Measurements from ENCODE around the gene GNAS.
"Not testable (repeated sequence)": the region's sequence is repeated elsewhere in the genome, so short reads cannot be mapped to it uniquely, and the experiment has no call there.

Gene GNAS

GRCh38 chr20:58828804-58829203 lies 23.7 kb upstream of the GNAS start:
- DNase-seq, result not testable (repeated sequence)

- no peak for DNase-seq
Observed at GRCh38 chr20:58829531-58829941, 23.0 kb upstream of the GNAS start.

- DNase-seq, result no peak
Observed at GRCh38 chr20:58832457-58832856, 20.1 kb upstream of the GNAS start.

GRCh38 chr20:58833921-58834320 lies 18.6 kb upstream of the GNAS start:
- DNase-seq, result no peak

- no peak for DNase-seq
Observed at GRCh38 chr20:58835231-58835630, 17.3 kb upstream of the GNAS start.

- no peak for DNase-seq
Observed at GRCh38 chr20:58836616-58837204, 15.8 kb upstream of the GNAS start.

GRCh38 chr20:58837717-58838116 lies 14.8 kb upstream of the GNAS start:
- no peak for DNase-seq

- DNase-seq, result no peak
Observed at GRCh38 chr20:58838174-58838573, 14.3 kb upstream of the GNAS start.

- DNase-seq, result no peak
Observed at GRCh38 chr20:58839474-58839874, 13.0 kb upstream of the GNAS start.

DNA sequence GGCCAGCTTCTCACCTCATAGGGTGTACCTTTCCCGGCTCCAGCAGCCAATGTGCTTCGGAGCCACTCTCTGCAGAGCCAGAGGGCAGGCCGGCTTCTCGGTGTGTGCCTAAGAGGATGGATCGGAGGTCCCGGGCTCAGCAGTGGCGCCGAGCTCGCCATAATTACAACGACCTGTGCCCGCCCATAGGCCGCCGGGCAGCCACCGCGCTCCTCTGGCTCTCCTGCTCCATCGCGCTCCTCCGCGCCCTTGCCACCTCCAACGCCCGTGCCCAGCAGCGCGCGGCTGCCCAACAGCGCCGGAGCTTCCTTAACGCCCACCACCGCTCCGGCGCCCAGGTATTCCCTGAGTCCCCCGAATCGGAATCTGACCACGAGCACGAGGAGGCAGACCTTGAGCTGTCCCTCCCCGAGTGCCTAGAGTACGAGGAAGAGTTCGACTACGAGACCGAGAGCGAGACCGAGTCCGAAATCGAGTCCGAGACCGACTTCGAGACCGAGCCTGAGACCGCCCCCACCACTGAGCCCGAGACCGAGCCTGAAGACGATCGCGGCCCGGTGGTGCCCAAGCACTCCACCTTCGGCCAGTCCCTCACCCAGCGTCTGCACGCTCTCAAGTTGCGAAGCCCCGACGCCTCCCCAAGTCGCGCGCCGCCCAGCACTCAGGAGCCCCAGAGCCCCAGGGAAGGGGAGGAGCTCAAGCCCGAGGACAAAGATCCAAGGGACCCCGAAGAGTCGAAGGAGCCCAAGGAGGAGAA lies 12.3 kb upstream of the GNAS start:
- no peak for DNase-seq

DNA sequence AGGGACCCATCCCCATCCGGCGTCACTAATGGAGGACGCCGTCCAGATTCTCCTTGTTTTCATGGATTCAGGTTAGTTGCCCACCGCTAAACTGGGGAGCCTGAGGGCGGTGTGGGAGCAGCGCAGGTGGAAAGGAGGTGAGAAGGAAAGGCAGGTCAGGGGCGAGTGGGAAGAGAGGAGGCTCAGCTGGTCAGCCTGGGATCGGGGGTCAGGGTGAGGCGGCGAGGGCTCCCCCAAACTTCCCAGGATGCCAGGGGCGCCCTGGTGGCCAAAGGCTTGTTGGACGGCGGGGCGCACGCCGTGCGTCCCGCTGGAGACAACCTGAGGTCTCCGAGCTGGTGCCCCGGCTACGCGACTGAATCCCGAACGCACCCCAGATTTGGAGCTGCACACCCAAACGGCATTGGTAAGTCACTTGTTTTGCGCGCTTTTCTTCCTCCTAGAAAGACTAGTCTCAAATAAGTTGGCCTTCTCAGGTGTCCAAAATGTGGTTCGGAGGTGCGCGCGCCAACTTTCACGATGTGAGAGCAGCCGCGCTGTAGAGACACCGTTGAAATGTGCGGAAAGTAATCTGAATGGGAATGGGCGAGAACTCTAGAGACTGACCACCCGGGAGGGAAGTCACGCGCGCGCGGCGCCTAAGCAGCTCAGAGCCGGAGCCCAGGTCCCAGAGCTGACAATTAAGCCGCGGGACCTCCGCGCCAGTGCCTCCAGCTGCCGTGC lies 11.5 kb upstream of the GNAS start:
- no peak for DNase-seq

- DNase-seq, result no peak
Observed at GRCh38 chr20:58841539-58842264, 10.8 kb upstream of the GNAS start.

DNA sequence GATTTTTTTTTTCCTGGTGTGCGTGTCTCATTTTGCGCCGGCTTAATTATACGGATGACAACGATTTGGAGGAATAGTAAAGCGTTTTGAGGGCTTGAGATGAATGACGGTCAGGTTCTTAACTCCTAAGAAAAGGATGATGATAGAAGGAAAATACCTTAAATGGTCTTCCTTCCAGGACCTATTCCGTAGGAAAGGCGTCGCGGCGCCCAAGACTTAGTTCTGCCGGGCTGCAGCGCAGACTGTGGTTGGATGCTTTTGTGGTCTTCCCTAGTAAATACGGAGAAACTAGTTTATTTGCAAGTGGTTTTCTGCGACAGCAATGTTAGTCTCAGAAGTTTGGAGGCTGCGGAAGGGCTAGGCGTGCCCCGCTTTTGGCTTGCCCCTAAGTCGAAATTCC lies 10.2 kb upstream of the GNAS start:
- no peak for DNase-seq

DNA sequence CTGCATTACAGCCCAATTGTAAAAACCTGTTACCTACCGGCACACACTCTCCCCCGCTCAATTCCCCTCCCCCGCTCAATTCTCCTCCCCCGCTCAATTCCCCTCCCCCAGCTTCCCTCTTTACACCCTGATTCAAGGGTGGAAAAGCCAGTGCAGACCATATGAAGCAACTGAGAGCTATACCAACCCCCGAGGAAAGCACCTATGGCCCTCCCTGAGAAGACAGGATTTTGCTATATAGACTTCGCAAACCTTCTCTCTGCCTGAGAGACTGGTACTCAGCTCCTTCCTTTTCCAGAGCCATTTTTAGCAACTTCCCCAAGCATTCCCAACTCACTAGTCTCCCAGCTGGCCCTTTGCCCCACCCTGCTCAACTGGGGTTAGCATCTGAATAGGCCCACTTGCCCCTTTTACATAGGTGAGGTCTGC lies 9.4 kb upstream of the GNAS start:
- DNase-seq, result no peak

DNA sequence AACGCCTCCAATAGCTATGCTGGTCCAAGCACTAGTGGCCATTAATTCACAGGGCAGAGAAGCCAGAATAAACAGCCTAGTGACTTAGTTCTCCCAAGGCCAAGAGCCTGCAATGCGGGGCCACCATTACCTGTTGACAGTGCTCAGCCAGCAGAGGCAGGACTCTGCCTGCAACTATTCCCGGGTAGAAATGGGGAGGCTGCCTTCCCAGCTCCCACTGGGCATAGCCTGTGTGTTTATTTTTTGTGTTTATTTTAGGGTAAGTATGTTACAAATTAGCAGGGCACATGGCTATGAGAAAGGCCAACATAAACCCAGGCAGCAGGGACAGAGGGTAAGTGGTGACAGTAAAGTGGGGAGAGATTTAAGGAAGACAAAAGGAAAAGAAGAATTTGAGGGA lies 6.8 kb upstream of the GNAS start:
- no peak for DNase-seq

DNA sequence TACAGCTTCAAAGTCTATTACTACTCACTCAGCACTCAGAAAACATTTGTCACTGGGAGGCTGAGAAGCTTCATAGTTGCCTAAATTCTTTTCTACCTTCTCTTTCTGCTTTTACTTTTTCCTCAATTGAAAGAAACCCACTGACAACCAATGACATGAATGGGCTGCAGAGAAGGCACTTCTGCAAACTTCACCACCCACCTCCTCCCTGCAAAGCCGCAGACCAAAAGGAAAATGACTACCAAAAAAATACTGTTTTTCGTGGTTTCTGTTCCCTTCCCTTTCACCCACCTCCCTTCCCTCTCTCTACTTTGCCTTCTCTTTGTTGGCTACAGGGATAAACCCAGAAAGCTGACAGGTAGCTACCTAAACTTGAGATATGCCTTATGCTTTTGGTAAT lies 5.1 kb upstream of the GNAS start:
- DNase-seq, result no peak

DNA sequence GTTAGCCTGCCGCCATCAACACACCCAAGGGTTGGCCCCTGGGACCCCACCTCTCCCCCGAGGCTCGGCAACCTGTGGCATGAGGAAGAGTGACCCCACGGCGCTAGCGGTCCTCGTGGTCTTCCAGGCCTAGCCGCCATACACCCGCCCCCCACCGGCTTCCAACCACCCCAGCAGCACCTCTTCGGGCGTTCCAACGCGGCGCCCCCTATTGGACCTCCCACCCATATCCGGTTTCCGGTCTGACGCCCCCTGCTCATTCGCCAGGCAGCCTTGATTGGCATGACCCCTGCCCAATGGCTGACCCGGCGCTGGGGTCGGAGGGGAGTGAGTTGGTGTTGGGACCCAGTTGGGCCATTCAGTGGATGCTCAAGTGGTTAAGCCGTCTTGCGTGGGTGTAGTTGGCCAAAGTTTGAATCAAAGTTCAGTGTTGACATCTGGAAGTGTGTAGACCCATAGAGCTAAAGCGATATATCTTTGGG lies 1.8 kb upstream of the GNAS start, which contains the start of gene GNAS-AS1:
TSS of gene GNAS-AS1 (minus strand) at position 210 of the 482 bp plus-strand sequence.
- peak; percentile 50 to 71 (median 70) for DNase-seq

DNA sequence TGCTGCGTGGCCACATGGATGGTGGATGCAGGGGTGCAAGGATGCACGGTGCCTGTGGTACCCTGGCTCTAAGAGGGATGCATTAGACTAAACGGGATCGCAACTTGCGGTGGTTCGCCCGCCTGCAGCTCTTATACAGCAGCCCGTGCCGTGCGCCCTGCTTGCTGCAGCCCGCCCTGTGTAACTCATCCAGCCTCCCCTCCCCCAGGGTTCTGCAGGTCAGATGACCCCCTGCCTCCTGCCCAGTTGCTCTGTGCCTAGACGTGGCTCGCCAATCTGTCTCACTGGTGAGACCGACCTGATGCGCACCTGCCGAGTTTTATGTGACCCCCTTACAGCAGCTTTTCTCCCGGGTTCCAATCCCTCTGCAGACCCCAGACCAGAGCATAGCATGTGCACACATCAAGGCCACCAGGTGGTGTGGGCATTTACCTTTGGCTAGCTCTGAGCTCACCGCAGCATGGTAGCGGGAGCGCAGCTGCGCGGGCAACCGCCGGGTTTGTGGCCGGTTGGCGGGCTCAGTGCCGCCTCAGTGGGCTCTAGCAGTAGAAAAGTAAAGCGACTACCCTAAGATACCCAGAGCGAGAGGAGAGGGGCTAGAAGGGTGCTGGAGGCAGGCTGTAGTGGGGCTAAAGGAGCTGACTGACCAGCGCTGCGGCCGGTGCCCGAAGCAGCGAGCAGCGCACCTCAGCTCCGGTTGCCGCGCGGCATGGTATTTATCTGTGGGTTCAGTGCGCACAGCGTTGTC lies 1.1 kb upstream of the GNAS start:
- DNase-seq, result no peak

- DNase-seq, result no peak
Observed at GRCh38 chr20:58851969-58852458, 502 bp upstream of the GNAS start.

DNA sequence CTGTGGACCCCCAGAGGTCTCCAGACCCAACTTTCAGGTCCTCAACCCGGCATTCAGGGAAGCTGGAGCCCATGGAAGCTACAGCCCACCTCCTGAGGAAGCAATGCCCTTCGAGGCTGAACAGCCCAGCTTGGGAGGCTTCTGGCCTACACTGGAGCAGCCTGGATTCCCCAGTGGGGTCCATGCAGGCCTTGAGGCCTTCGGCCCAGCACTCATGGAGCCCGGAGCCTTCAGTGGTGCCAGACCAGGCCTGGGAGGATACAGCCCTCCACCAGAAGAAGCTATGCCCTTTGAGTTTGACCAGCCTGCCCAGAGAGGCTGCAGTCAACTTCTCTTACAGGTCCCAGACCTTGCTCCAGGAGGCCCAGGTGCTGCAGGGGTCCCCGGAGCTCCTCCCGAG lies 950 bp downstream of the GNAS start:
- no peak for DNase-seq

DNA sequence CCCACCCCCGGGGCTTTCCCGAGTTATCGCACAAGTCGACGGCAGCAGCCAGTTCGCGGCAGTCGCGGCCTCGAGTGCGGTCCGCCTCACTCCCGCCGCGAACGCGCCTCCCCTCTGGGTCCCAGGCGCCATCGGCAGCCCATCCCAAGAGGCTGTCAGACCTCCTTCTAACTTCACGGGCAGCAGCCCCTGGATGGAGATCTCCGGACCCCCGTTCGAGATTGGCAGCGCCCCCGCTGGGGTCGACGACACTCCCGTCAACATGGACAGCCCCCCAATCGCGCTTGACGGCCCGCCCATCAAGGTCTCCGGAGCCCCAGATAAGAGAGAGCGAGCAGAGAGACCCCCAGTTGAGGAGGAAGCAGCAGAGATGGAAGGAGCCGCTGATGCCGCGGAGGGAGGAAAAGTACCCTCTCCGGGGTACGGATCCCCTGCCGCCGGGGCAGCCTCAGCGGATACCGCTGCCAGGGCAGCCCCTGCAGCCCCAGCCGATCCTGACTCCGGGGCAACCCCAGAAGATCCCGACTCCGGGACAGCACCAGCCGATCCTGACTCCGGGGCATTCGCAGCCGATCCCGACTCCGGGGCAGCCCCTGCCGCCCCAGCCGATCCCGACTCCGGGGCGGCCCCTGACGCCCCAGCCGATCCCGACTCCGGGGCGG lies 1.6 kb downstream of the GNAS start:
- DNase-seq, result no peak

Data from activated CD4-positive, CD25-positive, alpha-beta regulatory T cell (primary cell).